NCI-H1694 (cell line): ENCODE data around the gene ZNF691.
"Not testable (repeated sequence)": the region's sequence is repeated elsewhere in the genome, so short reads cannot be mapped to it uniquely, and the experiment has no call there.

Experiments used
- DNase-seq: peaks from one replicate; lab custom pipeline; 2025; lab: John Stamatoyannopoulos, UW

The ZNF691 gene

DNA sequence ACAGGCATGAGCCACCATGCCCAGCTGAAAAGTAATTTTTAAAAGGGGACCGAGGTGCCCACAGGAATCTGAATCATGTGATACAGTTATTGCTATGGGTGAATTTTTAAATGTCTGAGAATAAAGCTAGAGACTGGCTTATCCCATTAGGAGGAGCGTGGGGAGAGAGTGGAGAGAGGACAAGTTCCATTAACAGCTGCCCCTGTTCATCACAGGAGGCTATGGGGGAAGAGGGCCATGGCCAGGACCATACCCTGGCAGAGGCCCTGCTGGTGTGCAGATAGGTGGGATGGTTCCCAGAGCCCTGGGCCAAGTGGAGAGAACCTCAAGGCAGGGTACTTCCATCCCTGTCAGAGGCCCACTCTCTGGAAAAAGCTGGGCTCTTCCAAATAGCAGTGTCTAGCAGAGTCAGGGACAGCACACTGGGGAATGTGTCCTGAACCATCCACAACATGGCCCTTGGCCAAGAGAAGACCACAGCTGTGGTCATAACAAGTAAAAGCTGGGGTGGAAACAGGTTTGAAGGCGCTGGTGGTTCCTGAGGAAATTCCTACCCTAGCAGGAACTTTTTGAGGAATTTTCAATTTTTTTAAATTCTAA lies 13.7 kb upstream of the ZNF691 start:
- no peak for DNase-seq

DNA sequence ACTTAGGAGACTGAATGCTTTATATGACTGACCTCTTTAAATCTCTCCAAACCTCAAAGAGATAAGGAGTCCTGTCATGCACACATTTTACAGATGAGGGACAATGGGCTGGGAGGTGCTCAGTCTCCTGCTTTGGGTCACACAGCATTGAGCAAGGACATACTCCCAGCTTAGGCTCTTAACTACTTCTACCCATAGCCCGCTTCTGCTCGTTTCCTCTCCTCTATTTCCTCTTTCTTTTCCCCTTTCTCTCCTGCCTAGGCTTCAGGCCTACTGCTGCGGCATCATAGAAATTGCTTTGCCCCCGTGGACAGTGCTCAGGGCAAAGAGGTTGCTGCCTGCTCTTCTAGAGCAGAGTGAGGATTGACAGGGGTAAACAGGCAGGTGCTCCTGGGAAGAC lies 12.4 kb upstream of the ZNF691 start:
- no peak for DNase-seq

GRCh38 chr1:42834803-42835202 lies 11.6 kb upstream of the ZNF691 start:
- DNase-seq, result no peak

- no peak for DNase-seq
Measured at GRCh38 chr1:42835422-42835821, 11.0 kb upstream of the ZNF691 start.

DNA sequence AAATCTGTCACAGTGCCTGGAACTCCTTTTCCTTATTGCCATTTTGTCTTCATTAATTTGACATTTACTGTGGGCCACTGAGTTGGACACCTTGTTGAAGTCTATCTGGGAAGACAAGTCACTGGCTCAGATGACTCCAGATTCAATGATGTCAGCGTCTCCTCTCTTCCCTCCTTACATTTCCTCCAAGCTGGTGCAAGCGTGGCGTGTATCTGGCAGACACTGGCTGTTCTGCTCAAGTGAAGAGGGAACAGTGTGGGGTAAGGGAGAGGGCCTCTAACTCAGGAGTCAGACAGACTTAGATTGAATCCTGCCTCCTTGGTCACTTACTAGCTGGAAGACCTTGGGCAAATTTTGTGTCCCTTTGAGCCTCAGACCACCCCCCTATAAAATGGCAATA lies 8.7 kb upstream of the ZNF691 start:
- DNase-seq, result no peak

- DNase-seq, result no peak
Measured at GRCh38 chr1:42838482-42839190, 7.8 kb upstream of the ZNF691 start.

DNA sequence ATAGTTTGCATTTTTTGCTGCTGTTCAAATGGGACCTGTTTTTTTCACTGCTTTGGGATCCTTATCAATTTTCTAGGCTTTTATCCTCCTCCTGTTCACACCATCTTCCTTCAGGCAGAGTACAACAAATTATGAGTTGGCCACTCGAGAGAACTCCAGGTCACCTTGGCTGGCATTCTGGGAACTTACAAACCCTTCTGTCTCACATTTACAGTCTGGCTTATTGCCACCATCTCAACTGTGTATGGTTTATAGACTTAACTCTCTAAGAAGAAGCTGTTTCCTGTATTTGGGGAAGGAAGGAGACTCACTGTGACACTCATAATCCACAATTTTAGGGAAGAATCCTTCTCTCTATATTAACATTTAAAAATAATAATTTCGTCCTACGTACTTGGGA lies 5.4 kb upstream of the ZNF691 start:
- no peak for DNase-seq

GRCh38 chr1:42841440-42842147 lies 4.8 kb upstream of the ZNF691 start:
- DNase-seq, result no peak

DNA sequence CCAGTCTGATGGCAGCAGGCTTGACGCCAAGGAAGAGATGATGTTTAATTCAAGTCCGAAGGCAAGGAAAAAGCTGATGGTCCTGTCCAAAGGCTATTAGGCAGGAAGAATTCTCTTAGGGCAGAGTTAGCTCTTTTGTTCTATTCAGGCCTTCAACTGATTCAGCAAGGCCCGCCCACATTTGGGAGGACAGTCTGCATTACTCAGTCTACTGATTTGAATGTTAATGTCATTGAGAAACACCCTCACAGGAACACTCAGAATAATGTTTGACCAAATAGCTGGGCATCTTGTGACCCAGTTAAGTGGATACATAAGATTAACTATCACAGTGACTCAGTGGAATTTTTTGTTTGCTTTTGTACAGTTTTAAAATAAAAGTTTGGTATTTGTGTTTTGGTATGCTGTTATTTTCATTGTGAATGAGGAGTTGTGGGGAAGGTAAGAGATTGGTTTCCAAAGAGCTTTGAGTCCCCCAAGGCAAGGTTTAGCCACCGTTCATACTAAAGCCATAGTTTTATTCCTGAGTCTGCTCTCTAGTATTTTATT lies 1.7 kb upstream of the ZNF691 start:
- DNase-seq, result no peak

GRCh38 chr1:42845193-42845592 lies 1.2 kb upstream of the ZNF691 start:
- no peak for DNase-seq

DNA sequence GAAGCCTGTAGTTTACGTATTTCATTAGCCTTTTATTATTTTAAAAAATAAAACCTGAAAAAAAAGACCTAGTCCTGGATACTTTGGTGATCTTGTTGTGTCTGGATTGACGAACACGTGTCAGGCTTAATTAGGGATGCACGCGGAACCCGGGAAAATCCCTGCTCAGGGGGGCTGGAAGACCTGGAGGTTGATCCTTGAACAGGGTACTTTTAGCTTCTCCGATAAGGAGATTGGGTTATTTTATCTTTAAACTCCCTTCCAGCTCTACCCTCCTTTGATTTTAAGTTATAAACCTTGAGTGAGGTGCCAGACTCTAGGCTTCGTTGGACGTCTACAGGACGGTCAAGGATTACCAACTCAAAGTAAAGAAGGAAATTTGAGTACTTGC lies 552 bp upstream of the ZNF691 start:
- DNase-seq, result no peak

DNA sequence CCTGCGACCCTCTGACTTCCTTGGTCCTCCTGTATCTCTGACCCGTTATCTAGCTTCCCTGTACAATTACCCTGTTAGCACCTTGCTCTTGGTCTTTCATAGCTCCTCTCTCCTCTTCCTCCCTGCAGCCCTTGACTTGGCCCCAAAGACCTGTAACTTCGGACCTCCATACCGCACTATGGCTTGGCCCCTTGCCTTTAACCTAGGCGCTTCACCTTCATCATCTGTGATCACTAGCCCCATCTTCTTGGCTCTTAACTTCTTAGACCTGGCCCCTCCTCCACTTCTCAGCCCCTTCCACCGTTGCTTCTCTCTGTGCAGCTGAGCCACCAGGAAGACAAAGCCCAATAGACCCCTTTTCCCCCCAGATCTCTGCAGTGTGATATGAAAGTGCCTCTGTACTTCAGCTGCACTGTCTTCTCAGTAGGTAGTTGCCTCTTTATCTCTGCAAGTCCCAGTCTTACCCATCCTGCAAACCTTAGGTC lies 740 bp downstream of the ZNF691 start:
- no peak for DNase-seq

GRCh38 chr1:42847721-42848460 lies 1.5 kb downstream of the ZNF691 start:
- DNase-seq, result no peak

GRCh38 chr1:42848823-42849537 lies 2.6 kb downstream of the ZNF691 start:
- no peak for DNase-seq

GRCh38 chr1:42849944-42850343 lies 3.5 kb downstream of the ZNF691 start:
- no peak for DNase-seq

GRCh38 chr1:42851420-42851819 lies 5.0 kb downstream of the ZNF691 start:
- DNase-seq, result no peak

GRCh38 chr1:42851960-42852607 lies 5.7 kb downstream of the ZNF691 start:
- no peak for DNase-seq

DNA sequence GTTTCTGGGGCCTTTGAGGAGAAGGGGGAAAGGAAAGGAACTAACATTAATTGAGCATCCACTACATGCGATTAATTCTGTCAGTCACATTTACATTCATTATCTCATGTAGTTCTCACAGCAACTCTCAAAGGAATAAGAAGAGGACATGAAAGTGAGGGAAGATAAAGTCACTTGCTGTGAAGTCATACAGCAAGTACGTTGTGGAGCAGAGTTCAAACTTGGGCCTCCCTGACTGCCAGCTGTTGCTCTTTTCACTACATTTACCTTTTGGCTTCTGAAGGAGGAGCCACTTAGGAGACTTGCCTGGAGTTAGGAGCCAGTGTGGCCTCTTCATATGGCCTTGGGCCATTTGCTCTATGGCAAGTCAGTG lies 6.2 kb downstream of the ZNF691 start:
- DNase-seq, result no peak

DNA sequence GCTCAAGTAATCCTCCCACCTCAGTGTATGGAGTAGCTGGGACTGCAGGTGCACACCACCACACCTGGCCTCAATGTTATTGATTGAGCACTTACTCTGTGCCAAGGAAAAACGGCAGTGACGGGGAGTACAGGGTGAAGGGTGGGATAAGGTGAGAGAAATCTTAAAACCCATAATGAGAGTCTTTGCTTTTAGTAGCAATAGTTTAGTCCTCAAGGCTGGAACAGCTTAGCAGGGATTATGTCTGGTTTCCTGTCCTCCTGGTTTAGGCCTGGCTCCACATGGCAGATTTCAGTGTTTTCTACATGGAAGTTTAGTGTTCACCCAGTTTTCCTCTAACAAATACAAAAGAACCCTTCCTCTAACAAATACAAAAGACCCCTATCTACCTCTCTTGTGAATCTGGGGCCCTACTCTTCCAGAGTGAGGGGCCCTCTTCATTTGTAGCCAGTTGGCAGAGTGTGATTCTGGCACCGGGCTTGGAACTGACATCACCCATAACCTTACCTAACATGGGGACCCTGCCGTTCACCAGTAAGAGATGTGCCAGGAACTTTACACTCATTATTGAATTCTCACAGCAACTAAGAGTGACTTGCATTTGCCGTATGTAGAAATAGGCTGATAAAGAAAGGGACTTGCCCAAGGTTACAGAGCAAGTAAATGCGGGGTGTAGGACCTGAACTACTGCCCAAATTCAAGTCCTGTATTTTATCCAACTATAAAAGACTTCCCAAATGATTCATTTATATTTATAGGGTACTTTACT lies 6.9 kb downstream of the ZNF691 start:
- DNase-seq, result no peak

DNA sequence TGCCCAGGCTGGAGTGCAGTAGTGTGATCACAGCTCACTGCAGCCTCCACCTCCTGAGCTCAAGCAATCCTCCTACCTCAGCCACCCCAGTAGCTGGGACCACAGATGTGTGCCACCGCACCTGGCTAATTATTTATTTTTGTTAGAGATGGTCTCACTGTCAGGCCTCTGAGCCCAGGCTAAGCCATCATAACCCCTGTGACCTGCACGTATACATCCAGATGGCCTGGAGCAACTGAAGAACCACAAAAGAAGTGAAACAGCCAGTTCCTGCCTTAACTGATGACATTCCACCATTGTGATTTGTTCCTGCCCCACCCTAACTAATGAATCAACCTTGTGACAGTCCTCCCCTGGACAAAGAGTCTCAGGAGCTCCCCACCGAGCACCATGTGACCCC lies 10.1 kb downstream of the ZNF691 start:
- not testable (repeated sequence) for DNase-seq
